Right renal cortex interstitium (tissue), 3 donors: ENCODE results near the gene SLC26A9. TPM values are rescaled to one million over a fixed set of nuclear protein-coding genes. Genes with fewer than 3 reads are reported as not detected.

Experiments used
- DNase-seq, 3 donors: peaks; one replicate each; pipeline ENCODE4 v3.0.0-alpha.2; 2013; ENCODE audit warnings: low read depth in 3 of 3, low spot score in 2 of 3
- polyA plus RNA-seq, 3 donors: library from polyadenylated mRNA; unstranded; fragments of 120-200 nt; gene quantifications; one replicate each; pipeline ENCODE4 v1.2.1, GENCODE V29; 2013; ENCODE audit not compliant: insufficient read length in 3 of 3

SLC26A9 gene
- polyA plus RNA-seq, 3 donors: 0.22 to 0.44 (median 0.35) TPM

- no peak for DNase-seq
Measured at GRCh38 chr1:205974712-205975111, 31.5 kb upstream of the SLC26A9 start.

- no peak for DNase-seq
Measured at GRCh38 chr1:205973377-205974232, 30.3 kb upstream of the SLC26A9 start.

GRCh38 chr1:205972491-205973168 is 29.4 kb upstream of the SLC26A9 start:
- no peak for DNase-seq

GRCh38 chr1:205972081-205972480 is 28.8 kb upstream of the SLC26A9 start:
- no peak for DNase-seq

DNA sequence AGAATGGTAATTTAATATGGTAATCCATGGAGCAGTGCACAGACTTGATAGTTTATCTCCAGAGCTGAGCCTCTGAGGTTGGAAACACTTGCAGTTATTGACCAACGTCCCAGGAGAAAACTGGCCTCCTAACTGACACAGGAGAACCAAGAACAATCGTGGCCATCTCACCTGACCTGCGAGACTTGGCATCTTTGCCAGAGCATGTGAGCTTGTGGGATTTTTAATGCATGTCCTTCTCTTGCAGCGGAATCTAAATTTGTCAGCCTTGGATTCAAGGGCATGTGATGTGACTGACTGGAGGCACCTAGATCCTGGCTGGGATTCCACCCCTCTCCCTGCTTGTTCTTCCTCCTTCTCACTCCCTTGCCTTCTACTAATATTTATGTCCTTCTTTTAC is 27.8 kb upstream of the SLC26A9 start:
- no peak for DNase-seq

- DNase-seq: no peak
Measured at GRCh38 chr1:205970486-205970885, 27.2 kb upstream of the SLC26A9 start.

- no peak for DNase-seq
Measured at GRCh38 chr1:205969229-205969628, 26.0 kb upstream of the SLC26A9 start.

- DNase-seq: no peak
Measured at GRCh38 chr1:205967554-205968335, 24.5 kb upstream of the SLC26A9 start.

- no peak for DNase-seq
Measured at GRCh38 chr1:205965036-205965884, 22.0 kb upstream of the SLC26A9 start.

GRCh38 chr1:205963352-205964155 is 20.3 kb upstream of the SLC26A9 start:
- DNase-seq: no peak

DNA sequence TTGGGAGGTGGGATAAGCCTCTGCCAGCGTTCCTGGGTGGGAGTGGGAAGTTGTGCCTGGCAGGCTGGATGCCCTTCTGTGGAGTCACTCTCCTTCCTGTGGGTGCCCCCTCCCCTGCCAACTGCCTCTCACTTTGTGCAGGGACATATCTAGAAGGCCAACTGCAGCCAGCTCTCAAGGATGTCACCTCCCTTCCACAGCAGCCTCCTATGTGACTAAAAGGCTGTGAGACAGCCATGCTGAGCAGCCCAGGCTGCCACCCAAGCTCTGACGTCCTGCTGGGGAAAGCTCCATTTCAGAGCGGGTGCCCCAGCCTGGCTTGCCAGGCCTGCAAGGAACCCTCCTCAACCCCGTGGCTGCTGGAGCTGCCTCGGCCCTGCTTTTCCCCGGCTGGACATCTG is 19.6 kb upstream of the SLC26A9 start:
- DNase-seq: no peak

- DNase-seq: no peak
Measured at GRCh38 chr1:205961991-205962820, 18.9 kb upstream of the SLC26A9 start.

DNA sequence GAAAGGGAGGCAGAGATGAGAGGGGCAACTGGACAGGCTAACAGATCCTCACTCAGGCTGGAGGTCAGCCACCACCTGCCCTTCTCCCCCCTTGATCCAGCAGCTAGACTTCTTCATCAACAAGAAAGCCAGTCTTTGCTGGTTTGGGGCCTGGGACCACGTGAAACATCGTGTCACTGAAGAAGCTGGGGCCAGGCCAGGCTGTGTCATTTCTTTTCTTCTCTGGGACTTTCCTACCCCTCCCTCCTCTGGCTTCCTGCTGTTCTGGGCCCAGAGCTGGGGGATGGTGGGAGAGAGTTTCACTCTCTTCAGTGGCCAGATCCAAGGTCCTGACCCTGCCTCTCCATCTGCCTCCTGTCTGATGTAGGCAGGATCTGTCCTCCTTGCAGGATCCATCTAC is 18.1 kb upstream of the SLC26A9 start:
- DNase-seq: no peak

DNA sequence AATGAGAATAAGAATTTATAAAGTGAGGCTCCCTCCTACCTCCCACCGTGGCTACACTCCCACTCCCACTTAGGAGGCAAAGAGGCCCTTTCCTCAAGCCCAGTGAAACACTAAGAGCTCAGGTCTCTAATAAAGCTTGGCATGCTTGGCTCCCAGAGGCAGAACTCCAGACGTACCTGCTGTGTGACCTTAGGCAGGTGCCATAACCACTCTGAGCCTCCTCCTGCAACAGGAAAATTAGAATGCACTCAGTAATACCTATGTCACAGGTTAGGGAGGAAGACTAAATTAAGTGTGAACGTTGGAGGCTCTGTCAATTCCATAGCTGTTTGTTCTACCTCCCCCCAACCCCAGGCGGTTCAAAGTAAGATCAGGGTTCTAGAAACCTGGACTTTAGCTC is 16.5 kb upstream of the SLC26A9 start:
- no peak for DNase-seq

DNA sequence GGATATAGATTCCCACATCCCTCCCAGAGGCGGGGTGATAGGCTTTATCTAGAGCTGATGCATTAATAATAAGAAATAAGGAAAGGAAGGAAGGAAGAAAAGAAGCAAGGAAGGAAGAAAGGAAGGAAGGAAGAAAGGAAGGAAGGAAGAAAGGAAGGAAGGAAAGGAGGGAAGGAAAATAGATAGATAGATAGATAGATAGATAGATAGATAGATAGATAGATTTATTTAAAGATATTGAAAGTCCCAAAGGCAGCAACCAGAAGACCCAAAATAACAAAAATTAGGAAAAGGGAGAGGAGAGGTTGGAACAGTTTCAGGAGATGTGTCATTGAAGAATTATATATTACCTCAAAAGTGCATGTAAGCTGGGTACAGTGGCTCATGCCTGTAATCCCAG is 12.2 kb upstream of the SLC26A9 start:
- no peak for DNase-seq

- DNase-seq: no peak
Measured at GRCh38 chr1:205954819-205955404, 11.7 kb upstream of the SLC26A9 start.

DNA sequence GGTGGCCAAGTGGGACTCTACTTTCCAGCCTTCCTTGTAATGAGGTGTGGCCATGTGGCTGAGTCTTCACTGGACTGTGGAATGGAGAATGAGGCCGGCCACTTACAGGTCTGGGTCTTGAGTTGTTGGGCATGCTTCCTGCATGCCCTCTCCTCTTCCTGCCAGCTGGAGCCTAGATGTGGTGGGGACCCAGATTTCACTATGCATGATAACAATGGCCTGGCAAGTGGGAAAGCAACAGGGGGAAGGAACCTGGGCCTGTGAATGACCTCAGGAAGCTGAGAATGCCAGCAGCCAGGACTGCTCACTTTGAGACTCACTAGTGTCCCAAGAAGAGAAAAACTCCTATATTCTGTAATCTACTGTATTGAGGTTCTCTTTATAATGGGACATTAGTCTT is 8.5 kb upstream of the SLC26A9 start:
- DNase-seq: no peak

GRCh38 chr1:205950826-205951549 is 7.7 kb upstream of the SLC26A9 start:
- no peak for DNase-seq
